Activated CD8-positive, alpha-beta memory T cell treated with anti-CD3 and anti-CD28 coated beads, Interleukin-2, amount 50 U/mL, for 4 hours (primary cell): Measurements from ENCODE around the gene NMRK2.
"Not testable (repeated sequence)": the region's sequence is repeated elsewhere in the genome, so short reads cannot be mapped to it uniquely, and the experiment has no call there.

Experiments
- DNase-seq: peaks from one replicate; pipeline ENCODE4 v3.0.0-alpha.2; 2020

Gene NMRK2

GRCh38 chr19:3938300-3938950 is 5.6 kb downstream of the NMRK2 start:
- not testable (repeated sequence) for DNase-seq

GRCh38 chr19:3942790-3943409 is 10.0 kb downstream of the NMRK2 start:
- no peak for DNase-seq

GRCh38 chr19:3944018-3944721 is 11.3 kb downstream of the NMRK2 start:
- no peak for DNase-seq

- DNase-seq = no peak
These were observed 13.0 kb downstream of the NMRK2 start for GRCh38 chr19:3945838-3946237.

GRCh38 chr19:3947316-3947933 is 14.6 kb downstream of the NMRK2 start:
- DNase-seq = not testable (repeated sequence)

GRCh38 chr19:3949294-3949693 is 16.4 kb downstream of the NMRK2 start:
- DNase-seq = no peak

GRCh38 chr19:3949997-3950859 is 17.4 kb downstream of the NMRK2 start:
- no peak for DNase-seq

- DNase-seq = peak; percentile 31
These were observed 18.3 kb downstream of the NMRK2 start for GRCh38 chr19:3950871-3951861.

GRCh38 chr19:3952755-3953276 is 19.9 kb downstream of the NMRK2 start:
- DNase-seq = not testable (repeated sequence)

GRCh38 chr19:3954107-3954506 is 21.2 kb downstream of the NMRK2 start:
- no peak for DNase-seq

GRCh38 chr19:3955276-3955675 is 22.4 kb downstream of the NMRK2 start:
- DNase-seq = not testable (repeated sequence)

- DNase-seq = no peak
These were observed 22.8 kb downstream of the NMRK2 start for GRCh38 chr19:3955688-3956087.

- DNase-seq = no peak
These were observed 26.2 kb downstream of the NMRK2 start for GRCh38 chr19:3958836-3959765.

- no peak for DNase-seq
These were observed 26.9 kb downstream of the NMRK2 start for GRCh38 chr19:3959766-3960131.

GRCh38 chr19:3961007-3961406 is 28.1 kb downstream of the NMRK2 start:
- no peak for DNase-seq

GRCh38 chr19:3963458-3964255 is 30.8 kb downstream of the NMRK2 start:
- no peak for DNase-seq

GRCh38 chr19:3964256-3965194 is 31.7 kb downstream of the NMRK2 start:
- DNase-seq = no peak
